NCI-H2227 (cell line): ENCODE measurements around the gene DMRTB1.

Experiments
- DNase-seq: peaks from one replicate; lab custom pipeline; 2025; ENCODE audit not compliant: unreplicated experiment; lab: John Stamatoyannopoulos, UW

Gene DMRTB1

GRCh38 chr1:53462769-53463501 lies 3.7 kb downstream of the DMRTB1 start:
- peak; percentile 35 for DNase-seq

- no peak for DNase-seq
Observed at GRCh38 chr1:53463961-53464899, 5.0 kb downstream of the DMRTB1 start.

GRCh38 chr1:53465023-53465957 lies 6.1 kb downstream of the DMRTB1 start:
- no peak for DNase-seq

GRCh38 chr1:53467391-53467790 lies 8.2 kb downstream of the DMRTB1 start:
- DNase-seq, result no peak

GRCh38 chr1:53468374-53468773 lies 9.2 kb downstream of the DMRTB1 start:
- no peak for DNase-seq

- DNase-seq, result no peak
Observed at GRCh38 chr1:53469373-53469772, 10.2 kb downstream of the DMRTB1 start.

- DNase-seq, result no peak
Observed at GRCh38 chr1:53470155-53470554, 11.0 kb downstream of the DMRTB1 start.

GRCh38 chr1:53470584-53470983 lies 11.4 kb downstream of the DMRTB1 start:
- DNase-seq, result no peak

- DNase-seq, result no peak
Observed at GRCh38 chr1:53471000-53471399, 11.8 kb downstream of the DMRTB1 start.

- no peak for DNase-seq
Observed at GRCh38 chr1:53473463-53473862, 14.3 kb downstream of the DMRTB1 start.

- DNase-seq, result no peak
Observed at GRCh38 chr1:53475664-53476063, 16.5 kb downstream of the DMRTB1 start.

GRCh38 chr1:53476579-53476978 lies 17.4 kb downstream of the DMRTB1 start:
- no peak for DNase-seq

GRCh38 chr1:53477651-53478501 lies 18.7 kb downstream of the DMRTB1 start:
- DNase-seq, result no peak

- no peak for DNase-seq
Observed at GRCh38 chr1:53478502-53478818, 19.3 kb downstream of the DMRTB1 start.

- no peak for DNase-seq
Observed at GRCh38 chr1:53480678-53481077, 21.5 kb downstream of the DMRTB1 start.

- no peak for DNase-seq
Observed at GRCh38 chr1:53481456-53481855, 22.3 kb downstream of the DMRTB1 start.

GRCh38 chr1:53482441-53483153 lies 23.4 kb downstream of the DMRTB1 start:
- DNase-seq, result no peak

- no peak for DNase-seq
Observed at GRCh38 chr1:53483170-53483569, 24.0 kb downstream of the DMRTB1 start.

GRCh38 chr1:53483656-53484055 lies 24.5 kb downstream of the DMRTB1 start:
- no peak for DNase-seq
